Muscle of arm (tissue), 12 donors: Measurements from ENCODE around the gene STK10. TPM values are rescaled to one million over a fixed set of nuclear protein-coding genes. Genes with fewer than 3 reads are reported as not detected.
A peak's percentile ranks its signal among the peaks of the same experiment; 100 is the strongest.
"Not testable (repeated sequence)": the region's sequence is repeated elsewhere in the genome, so short reads cannot be mapped to it uniquely, and the experiment has no call there.

Experiments used
- DNase-seq: peaks from one replicate; pipeline ENCODE4 v3.0.0-alpha.2; 2013
- polyA plus RNA-seq, 12 donors: library from polyadenylated mRNA; unstranded; fragments of 120-200 nt; gene quantifications; one replicate each; pipeline ENCODE4 v1.2.1, GENCODE V29; 2013; ENCODE audit not compliant: insufficient read length in 12 of 12

Gene STK10
- polyA plus RNA-seq, 12 donors: 12.7 to 50.4 (median 19.7) TPM; not detected in 1

DNA sequence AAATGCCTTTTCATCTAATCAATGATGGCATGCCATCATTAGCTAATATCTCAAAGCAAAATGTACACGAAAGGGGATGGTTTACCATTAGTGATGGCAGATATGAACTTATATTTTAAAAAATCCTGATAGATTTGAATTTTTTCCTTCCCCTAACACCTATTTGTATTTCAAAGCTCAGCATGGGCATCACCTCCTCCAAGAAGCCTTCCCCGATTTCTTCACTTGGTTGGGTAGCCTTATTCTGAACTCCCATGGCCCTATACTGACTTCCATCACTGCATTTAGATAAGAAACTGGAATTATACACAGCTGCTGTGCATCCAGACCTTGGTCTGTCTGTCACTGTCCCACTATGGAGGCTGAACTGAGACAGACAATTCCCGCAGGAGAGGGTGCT lies 132.0 kb downstream of the STK10 start:
- DNase-seq: no peak

DNA sequence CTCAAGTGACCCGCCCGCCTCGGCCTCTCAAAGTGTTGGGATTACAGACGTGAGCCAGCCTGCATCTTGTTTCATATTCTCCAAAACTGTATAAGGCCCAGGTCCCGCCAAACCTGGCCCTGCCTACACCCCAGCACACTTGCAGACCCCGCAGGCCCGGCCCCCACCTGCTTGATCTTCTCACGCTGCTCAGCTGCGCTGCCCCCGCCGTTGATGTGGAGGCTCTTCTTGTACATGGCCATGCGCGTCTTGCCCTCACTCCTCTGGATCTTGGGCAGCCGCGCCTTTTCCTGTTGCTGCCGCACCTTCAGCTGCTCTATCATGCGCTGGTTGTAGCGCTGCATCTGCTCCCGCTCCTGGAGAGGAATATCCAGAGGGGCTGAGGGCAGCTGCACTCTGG lies 132.6 kb downstream of the STK10 start:
- DNase-seq: no peak

DNA sequence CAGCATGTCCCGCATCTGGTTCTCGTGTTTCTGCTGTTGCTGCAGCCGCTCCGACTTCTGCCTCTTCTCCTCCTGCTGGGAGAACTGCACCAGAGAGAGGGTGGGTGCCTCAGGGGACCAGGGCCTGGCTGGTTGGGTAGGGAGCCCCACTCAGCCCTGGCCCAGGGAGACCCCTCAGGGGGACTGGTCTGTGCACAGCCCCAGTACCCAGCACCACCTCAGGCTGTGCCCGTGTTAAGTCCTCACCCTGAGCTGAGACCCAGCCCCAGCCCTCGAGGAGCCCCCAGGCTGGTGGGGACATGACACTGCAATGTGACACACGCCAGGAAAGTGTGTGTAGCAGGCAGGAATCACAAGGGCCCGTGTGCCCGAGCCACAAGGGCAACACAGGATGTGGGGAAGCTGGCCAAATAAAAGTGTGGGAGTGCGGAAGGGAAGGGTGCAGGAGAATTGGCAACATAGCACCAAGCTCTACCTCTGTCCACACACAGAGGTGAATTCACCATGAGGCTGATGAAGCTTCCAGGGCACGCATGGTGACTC lies 133.3 kb downstream of the STK10 start:
- DNase-seq: no peak

DNA sequence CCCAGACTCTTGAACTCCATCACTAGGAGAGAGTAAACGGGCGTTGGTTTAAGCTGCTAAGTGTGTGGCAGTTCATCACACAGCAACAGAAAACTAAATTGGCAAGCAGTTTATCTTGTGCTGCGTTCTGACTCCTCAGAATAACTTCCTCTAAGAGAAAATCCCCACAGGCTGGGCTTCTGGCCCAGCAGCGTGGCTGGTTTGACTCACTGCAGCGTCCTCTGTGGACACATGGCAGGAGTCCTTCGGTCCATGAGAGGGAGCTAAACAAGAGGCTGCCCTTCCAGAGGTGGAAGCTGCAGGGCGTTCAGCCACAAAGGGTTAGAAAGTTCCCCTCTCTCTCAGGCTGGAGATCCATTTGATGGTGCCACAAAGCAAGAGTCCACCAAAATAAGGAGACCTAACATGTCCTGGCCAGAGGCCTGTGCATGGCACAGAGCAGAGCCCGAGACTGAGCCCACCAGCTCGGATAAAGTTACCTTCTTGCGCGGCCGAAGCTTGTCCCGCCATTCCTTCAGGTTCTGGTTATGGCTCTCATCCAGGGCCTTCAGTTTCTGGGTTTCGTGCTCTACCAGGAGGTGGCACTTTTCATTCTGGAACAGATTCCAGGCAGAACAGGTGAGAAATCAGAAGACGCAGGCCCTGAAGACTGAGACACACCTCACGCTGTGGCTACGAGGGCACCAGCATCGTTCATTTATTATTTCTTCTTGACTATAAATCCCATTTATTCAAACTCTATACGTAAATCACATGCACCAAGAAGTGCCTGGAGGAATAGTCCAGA lies 135.4 kb downstream of the STK10 start:
- no peak for DNase-seq

DNA sequence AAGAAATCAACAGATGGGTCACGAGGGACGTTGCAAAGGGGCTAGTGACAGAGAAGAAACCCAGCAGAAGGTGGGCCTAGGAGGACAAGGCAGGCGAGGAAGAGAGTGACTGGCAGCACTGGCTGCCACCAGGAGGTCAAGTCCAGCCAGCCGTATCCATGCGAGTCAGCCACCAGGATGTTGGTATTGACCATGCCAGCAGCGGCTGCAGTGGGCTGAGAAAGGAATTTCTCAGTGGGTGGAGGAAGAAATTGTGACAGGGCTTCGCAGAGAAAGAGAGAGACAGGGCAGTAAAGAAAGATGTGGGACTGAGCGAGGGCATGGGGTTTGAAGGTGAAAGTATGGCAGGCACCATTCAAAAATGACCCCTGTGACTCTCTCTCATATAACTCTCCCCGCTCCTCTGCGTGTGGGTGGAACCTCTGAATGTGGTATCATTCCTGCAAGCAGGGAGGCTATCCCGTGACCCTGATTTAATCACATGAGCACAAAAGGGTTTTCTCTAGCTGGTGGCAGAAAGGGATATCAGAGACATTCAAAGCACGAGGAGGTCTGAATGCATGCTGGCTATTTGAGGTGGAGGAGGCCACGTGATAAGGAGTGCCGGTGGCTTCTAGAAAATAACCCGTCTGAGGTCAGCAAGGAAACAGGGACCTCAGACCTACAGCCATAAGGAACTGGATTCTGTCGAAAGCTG lies 136.2 kb downstream of the STK10 start:
- no peak for DNase-seq

DNA sequence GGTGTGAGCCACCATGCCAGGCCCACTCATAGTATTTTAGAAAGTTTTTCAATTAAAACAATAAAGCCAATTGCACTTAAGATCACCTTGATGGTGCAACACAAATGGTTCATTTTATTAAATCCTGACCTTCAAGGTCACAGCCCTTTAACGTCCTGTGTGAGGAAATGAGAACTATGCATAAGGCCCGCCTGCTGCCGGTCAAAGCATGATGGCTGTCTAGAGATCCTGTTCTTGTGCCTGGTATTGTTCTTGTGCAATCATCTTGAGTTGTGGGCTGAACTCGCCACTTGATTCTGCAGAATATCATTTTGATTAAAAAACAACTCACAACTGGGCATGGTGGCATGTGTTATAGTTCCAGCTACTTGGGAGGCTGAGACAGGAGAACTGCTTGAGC lies 137.9 kb downstream of the STK10 start:
- no peak for DNase-seq

DNA sequence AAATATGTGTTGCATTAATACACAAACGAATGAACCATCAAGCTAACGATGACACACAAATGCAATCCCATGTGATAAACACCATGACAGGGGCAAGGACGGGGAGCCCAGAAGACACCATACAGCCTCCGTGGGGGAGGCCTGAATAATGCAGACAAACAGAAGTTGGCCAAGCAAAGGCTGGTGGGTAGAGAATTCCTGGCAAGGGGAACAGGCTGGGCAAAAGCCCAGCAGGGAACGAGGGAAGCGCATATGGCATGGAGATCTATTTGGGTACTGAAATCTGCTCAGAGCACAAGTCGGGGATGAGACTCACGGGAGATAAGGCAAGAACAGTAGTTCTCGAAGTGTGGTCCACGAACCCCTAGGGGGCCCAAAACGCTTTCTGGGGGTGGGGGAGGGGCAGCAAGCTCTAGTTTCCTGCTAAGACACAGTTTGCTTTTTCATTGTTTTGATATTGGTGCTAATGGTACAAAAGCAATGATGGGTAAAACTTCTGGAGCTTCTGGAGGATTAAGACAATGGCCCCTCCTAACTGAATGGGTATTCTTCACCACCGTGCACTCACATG lies 138.7 kb downstream of the STK10 start:
- no peak for DNase-seq

DNA sequence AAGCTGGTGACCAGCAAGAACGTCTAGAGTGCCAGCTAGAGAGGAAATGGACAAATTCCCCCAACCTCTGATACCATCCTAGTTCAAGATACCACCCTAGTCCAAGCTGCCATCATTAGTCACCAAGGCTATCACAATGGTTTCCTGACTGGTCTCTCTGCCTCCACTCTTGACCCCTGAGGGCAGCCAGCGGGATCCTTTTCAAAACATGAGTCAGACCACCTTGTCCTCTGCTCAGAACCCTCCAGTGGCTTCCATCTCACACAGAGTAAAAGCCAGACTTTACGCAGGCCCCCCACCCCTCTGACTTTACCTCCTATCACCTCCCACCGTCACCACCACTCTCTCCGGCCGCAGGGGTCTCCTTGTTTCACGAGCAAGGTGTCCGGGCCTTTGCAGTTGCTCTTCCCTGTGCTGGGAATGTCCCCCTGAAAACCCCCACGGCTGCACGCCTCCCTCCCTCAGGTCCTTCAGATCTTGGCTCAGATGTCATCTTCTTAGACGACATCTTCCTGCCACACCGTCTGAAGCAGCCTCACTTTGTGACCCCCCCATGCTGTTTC lies 139.4 kb downstream of the STK10 start:
- no peak for DNase-seq

DNA sequence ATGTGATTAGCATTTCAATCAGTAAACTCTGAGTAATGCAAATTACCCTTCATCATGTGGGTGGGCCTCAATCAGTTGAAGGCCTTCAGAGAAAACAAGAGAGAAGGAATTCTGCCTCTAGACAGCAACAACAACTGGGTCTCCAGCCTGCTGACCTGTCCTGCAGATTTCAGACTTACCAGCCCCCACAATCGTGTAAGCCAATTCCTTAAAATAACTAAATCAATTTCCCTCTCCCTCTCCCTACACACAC lies 139.9 kb downstream of the STK10 start:
- DNase-seq: no peak

DNA sequence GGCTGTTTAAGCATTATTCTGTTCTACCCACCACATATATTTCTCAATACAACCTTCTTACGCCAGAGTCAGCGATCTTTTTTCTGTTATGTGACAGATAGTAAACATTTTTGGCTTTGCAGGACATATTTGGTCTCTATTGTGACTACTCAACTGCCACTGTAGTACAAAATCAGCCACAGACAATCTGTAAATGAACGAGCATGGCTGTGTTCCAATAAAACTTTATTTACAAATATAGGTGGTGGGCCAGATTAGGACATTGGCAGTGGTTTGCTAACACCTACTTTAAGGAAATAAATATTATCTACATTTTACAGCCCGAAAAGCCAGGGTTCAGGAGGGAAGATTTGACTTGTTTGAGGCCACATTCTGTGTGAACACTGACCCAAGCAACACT lies 141.4 kb downstream of the STK10 start:
- DNase-seq: no peak

DNA sequence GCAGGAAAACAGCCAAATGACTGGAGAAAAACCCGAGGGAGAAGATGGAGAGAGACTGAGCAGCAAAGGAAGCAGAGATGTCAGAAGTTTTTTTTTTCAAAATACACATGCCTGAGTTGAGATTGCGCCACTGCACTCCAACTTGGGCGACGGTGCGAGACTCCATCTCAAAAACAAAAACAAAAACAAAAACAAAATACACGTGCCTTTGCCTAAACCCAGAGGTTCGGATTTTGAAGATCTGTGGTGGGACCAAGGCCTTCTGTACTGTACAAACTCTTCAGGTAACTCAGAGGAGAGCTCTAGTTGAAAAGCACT lies 142.8 kb downstream of the STK10 start:
- DNase-seq: no peak

DNA sequence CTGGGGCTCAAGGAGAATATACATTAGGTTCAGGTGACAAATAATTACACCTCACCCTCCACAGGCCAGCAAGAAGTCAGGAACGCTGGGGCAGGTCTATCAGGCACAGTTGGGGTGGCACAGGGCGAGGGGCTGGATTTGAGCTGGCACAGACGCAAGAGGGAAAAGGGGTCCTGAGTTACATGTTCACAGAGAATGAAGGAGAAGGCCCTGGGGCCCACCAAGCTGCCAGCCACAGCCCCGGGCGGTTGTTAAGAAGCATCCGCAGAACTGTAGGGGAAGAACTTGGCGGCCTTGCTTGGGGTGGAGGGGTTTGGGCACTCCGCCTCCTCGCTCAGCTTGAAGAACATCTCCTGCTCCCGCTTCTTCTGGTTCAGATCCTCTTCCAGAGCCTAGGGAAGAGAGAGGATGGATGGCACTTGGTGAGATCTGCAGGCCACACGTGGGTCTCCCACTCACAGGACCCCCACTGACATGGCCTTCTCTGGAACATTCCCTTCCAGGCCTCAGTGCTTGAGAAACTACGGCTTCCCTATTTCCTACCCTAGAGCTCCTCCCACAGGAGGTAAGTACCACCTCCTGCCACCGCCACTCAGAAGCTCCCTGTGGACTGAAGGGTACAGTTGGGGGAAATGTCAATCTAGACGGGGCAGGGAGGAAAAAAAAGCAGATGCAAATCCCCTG lies 143.3 kb downstream of the STK10 start:
- no peak for DNase-seq

DNA sequence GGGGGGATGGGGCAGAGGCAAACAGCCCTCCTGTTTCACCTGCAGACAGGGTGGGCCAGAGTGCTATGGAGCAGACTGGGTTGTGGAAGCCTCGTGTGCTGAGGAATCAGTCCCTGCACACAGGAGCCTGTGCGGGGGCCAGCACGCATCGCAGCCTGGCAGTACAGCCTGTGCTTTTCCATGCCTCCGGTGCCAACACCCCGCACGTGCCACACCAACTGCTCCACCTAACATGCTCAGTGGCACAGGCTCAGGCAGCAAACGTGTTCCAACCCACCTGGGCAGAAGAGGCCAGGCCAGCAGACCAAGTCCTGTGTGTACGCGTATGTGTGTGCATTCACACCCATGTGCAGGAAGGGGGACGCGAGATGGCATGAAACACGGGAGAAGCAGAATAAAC lies 144.2 kb downstream of the STK10 start:
- no peak for DNase-seq

DNA sequence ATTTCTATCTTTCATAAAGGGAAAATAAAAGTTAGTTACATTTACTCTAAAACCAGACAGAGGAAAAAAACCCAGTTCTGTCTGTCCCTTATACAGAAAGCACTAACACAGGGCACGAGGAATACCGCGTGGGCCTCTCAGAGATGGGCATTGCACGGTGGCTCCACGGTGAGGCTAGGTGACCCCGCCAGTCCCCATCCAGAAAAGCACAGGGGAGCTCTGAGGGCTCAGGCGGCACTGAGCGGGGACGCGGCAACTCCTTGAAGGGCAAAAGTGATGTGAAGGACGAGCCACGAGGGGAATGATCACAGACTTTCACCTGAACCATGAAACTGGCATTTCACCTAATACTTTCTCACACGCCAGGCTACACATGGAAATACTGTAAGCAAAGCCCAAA lies 145.8 kb downstream of the STK10 start:
- no peak for DNase-seq

DNA sequence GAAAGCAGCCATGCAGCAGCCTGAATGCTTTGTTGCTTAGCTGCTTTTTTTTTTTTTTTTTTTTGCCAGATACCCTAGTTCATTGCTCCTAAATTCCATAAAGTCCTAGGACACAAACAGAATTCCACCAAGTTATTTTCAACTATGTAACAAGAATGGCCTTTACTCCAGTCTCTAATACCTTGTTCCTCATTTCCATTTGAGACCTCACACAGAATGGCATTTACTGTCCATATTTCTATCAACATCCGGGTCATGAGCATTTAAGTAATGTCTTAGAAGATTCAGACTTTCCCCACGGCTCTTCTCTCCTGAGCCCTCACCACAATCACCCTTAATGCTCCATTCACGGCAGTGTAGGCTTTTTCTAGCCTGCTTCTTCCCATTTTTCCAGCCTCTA lies 149.9 kb downstream of the STK10 start:
- DNase-seq: no peak

DNA sequence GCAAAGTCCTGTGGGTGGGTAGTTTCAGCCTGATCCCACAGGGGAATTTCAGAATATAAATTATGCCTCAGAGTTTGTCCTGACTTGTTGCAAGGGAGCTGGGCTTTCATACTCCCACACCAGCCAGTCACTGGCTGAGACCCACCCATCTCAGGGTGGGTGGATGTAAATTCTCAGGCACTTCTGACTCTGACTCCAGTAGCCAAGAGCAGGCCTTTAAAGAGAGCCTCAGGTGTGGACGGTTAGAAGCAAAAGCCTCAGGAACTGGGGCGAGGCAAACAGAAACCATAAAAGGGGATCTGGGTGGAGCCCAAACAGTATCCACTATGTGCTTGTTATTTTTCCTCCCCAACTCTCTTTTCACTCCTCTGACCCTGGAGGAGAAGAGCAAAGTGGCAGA lies 153.0 kb downstream of the STK10 start:
- DNase-seq: no peak

DNA sequence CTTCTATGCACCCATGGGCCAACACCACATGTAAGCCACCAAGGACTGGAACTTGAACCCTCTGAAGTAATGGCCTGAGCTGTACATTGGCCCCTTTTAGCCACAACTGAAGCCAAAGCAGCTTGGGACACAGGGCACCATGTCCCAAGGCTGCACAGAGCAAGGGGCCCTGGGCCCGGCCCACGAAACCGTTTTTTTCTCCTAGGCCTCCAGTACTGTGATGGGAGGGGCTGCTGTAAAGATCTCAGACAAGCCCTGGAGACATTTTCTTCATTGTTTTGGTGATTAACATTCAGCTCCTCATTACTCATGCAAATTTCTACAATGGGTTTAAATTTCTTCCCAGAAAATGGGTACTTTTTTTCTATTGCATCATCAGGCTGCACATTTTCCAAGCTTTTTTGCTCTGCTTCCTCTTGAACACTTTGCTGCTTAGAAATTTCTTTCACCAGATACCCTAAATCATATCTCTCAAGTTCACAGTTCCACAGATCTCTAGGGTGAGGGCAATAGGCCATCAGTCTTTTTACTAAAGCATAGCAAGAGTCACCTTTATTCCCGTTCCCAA lies 156.0 kb downstream of the STK10 start:
- no peak for DNase-seq

DNA sequence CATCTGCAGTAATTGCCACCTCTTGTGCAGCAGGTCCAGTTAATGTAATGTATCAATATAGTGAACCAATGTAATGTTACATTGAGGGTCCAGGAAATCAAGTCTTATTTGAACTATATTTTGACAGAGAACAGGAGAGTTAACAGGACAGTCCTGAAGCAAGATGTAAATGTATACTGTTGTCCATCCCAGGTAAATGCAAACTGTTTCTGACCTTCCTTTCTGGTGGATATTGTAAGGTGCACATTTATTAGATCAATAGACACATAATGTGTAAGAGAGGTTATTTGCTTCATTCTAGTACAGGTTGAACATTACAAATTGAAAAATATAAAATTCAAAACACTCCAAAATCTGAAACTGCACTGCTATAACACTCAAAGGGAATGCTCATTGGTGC lies 158.1 kb downstream of the STK10 start:
- no peak for DNase-seq

DNA sequence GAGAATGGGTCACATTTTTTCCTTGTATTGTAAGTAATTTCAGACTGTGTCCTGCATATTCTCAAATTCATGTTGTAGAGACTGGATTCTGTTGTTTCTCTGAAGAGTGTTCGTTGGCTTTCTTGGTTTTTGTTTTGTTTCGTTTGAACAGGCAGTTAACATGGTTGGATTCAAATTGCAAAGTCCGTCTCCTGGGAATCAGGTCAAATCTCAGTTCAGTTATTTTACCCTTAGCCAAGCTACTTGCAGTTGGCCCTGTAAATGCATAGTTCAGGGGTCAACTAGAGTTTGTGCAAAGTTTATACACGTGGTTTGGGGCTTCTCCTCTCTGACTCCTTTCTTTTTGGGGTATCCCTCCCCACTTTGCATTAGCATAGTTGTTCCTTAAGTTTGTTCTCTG lies 159.9 kb downstream of the STK10 start:
- no peak for DNase-seq

DNA sequence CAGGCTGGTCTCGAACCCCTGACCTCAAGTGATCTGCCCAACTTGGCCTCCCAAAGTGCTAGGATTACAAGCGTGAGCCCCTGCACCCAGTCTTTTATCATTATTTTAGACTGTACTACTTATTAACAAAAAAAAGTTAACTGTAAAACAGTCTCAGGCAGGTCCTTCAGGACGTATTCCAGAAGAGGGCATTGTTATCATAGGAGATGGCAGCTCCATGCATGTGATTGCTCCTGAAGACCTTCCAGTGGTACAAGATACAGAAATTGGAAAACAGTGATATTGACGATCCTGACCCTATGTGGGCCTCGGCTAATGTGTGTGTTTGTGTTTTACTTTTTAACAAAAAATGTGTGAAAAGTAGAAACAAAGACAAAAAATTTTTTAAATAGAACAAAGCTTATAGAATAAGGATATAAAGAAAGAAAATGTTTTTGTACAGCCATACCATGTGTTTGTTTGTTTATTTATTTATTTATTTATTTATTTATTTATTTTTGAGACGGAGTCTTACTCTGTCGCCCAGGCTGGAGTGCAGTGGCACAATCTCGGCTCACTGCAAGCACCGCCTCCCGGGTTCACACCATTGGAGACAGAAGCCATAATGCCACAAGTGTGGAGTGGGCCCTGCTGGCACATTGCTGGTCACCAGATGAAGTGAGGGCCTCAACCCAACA lies 167.8 kb downstream of the STK10 start:
- not testable (repeated sequence) for DNase-seq

DNA sequence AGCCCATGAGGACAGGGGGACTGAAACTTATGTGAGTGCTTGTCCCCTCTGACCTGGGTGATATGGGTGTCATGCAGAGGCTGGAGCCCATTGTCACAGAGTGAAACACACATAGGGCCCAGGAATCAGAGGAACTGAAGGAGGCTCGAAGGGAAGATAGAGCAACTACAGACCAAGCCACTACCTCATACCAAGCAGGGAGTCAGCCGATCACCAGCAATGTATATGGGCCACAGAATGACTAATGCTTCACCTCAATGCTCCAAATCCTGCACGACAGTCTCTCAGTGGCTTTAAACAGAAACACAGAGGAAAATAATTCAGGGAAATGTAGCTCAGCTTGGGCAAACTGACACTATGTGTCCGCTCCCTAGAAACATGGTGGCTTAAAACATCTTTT lies 172.7 kb downstream of the STK10 start:
- no peak for DNase-seq

DNA sequence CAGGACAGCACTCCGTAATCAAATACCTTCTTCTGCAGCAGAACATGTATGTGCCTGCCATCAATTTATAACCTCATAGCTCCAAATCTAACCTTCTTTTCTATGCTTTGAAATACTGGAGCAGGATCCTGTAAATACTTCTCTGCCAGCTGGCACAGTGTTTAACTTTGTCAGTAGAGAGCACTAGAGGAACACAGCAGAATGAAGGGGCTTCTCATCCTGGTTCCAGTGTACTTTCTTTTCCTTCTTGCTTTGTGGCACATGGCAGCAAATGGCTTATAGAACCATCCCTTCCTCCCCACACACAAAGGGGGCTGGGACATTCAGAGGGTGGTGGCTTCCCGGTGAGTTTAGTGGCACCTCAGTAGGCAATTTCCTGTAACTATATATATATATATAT lies 177.7 kb downstream of the STK10 start:
- peak; percentile 13 for DNase-seq
